ENCODE results near the gene CWF19L1.
"Not testable (repeated sequence)": the region's sequence is repeated elsewhere in the genome, so short reads cannot be mapped to it uniquely, and the experiment has no call there.

The CWF19L1 gene

GRCh38 chr10:100287756-100288155 lies 20.3 kb upstream of the CWF19L1 start:
- Histone ChIP-seq H3F3A (ENCODE audit: control insufficient read depth, insufficient read depth) (no peaks in the 10 kb centered on the region), H3K4me2 (ENCODE audit: low read length) (no peak overlapping the region), H4K20me1 (ENCODE audit: control insufficient read depth, insufficient read depth, low read depth, low read length) (no peaks in the 10 kb centered on the region), H3K9me3 (ENCODE audit: control insufficient read depth, insufficient read depth, low read length) (no peaks in the 10 kb centered on the region), H3K27me3 (ENCODE audit: control insufficient read depth, low read length) (peaks cover 5% of the 10 kb centered on the region; the same call in 1 of the 2 replicates), H3K4me3 (ENCODE audit: low read length) (no peak overlapping the region), H3K27ac (ENCODE audit: low read depth, low read length) (no peak overlapping the region), H3K4me1 (ENCODE audit: control insufficient read depth, low read length) (peaks cover 34% of the 10 kb centered on the region), H3K9me2 (replicated peaks; ENCODE audit: control insufficient read depth, low read length) (no peaks in the 10 kb centered on the region), H3K36me3 (ENCODE audit: control insufficient read depth, low read length) (peaks cover 22% of the 10 kb centered on the region), H3K79me2 (ENCODE audit: control insufficient read depth, low read length) (peaks cover 40% of the 10 kb centered on the region)
- TF ChIP-seq, protein P1, sequence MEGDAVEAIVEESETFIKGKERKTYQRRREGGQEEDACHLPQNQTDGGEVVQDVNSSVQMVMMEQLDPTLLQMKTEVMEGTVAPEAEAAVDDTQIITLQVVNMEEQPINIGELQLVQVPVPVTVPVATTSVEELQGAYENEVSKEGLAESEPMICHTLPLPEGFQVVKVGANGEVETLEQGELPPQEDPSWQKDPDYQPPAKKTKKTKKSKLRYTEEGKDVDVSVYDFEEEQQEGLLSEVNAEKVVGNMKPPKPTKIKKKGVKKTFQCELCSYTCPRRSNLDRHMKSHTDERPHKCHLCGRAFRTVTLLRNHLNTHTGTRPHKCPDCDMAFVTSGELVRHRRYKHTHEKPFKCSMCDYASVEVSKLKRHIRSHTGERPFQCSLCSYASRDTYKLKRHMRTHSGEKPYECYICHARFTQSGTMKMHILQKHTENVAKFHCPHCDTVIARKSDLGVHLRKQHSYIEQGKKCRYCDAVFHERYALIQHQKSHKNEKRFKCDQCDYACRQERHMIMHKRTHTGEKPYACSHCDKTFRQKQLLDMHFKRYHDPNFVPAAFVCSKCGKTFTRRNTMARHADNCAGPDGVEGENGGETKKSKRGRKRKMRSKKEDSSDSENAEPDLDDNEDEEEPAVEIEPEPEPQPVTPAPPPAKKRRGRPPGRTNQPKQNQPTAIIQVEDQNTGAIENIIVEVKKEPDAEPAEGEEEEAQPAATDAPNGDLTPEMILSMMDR (IDR thresholded peaks at IDR 0.05; ENCODE audit: low read depth, low read length, poor library complexity, severe bottlenecking), result no peak
- TF ChIP-seq EZH2phosphoT487 (IDR thresholded peaks at IDR 0.05; ENCODE audit: borderline replicate concordance, low read length), result no peak

GRCh38 chr10:100286051-100287033 lies 18.9 kb upstream of the CWF19L1 start, which contains the start of gene BLOC1S2:
BLOC1S2 (minus strand) TSS chr10:100286680; CDS start chr10:100286659, 21 bp downstream.
- 0 out of 2 replicates have a peak, but pooled peaks cover 5% of the 10 kb centered on the region for H3K27me3 ChIP-seq (ENCODE audit: control insufficient read depth, low read length)

GRCh38 chr10:100285326-100285725 lies 17.9 kb upstream of the CWF19L1 start:
- Histone ChIP-seq H3K27ac (ENCODE audit: low read depth, low read length) (peak overlapping the region; percentile 59), H3K4me3 (ENCODE audit: low read length) (peak overlapping the region; percentile 100), H3K36me3 (ENCODE audit: control insufficient read depth, low read length) (peaks cover 41% of the 10 kb centered on the region), H3K4me1 (ENCODE audit: control insufficient read depth, low read length) (peaks cover 34% of the 10 kb centered on the region), H3K79me2 (ENCODE audit: control insufficient read depth, low read length) (peaks cover 51% of the 10 kb centered on the region), H3K4me2 (ENCODE audit: low read length) (peak overlapping the region; percentile 98)
- H3K9me2 ChIP-seq (replicated peaks; ENCODE audit: control insufficient read depth, low read length); H3F3A ChIP-seq (ENCODE audit: control insufficient read depth, insufficient read depth); H4K20me1 ChIP-seq (ENCODE audit: control insufficient read depth, insufficient read depth, low read depth, low read length); H3K27me3 ChIP-seq (ENCODE audit: control insufficient read depth, low read length); H3K9me3 ChIP-seq (ENCODE audit: control insufficient read depth, insufficient read depth, low read length): not testable (repeated sequence)

More at GRCh38 chr10:100286051-100287033, 18.9 kb upstream of the CWF19L1 start, which contains the start of gene BLOC1S2:
- peak within 1 kb of the TSS; percentile 59 for H3K27ac ChIP-seq (ENCODE audit: low read depth, low read length)
- H4K20me1 ChIP-seq (ENCODE audit: control insufficient read depth, insufficient read depth, low read depth, low read length), result no peaks in the 10 kb centered on the region
- no peaks in the 10 kb centered on the region for H3F3A ChIP-seq (ENCODE audit: control insufficient read depth, insufficient read depth)
- peaks cover 34% of the 10 kb centered on the region for H3K4me1 ChIP-seq (ENCODE audit: control insufficient read depth, low read length)
- TF ChIP-seq EZH2phosphoT487 (IDR thresholded peaks at IDR 0.05; ENCODE audit: borderline replicate concordance, low read length), result no peak
- TF ChIP-seq, protein P1 (IDR thresholded peaks at IDR 0.05; ENCODE audit: low read depth, low read length, poor library complexity, severe bottlenecking), result no peak
- H3K9me2 ChIP-seq (replicated peaks; ENCODE audit: control insufficient read depth, low read length), result no peaks in the 10 kb centered on the region
- peaks cover 51% of the 10 kb centered on the region for H3K79me2 ChIP-seq (ENCODE audit: control insufficient read depth, low read length)
- H3K36me3 ChIP-seq (ENCODE audit: control insufficient read depth, low read length), result peaks cover 33% of the 10 kb centered on the region
- H3K4me3 ChIP-seq (ENCODE audit: low read length), result peak within 1 kb of the TSS; percentile 100
- no peaks in the 10 kb centered on the region for H3K9me3 ChIP-seq (ENCODE audit: control insufficient read depth, insufficient read depth, low read length)
- H3K4me2 ChIP-seq (ENCODE audit: low read length), result peak within 1 kb of the TSS; percentile 98

DNA sequence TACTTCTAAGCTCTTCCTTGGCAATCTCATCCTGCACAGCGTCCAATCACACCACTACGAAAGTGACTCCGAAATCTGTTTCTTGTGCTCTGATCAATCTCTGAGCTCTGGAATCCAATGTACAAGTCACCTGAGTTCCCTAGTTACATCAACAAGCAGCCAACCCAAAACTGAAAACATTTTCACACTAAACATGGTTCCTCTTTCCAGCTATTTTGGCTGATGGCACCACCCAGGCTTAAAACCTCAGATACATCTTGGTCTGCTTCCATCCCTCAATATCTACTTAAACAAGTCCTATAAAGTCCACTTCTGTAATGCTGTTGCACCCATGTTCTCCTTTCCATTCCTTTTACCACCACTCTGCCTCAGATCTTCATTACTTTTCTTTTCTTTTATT lies 15.5 kb upstream of the CWF19L1 start:
- H3K4me2 ChIP-seq (ENCODE audit: low read length), result no peak overlapping the region
- peaks cover 34% of the 10 kb centered on the region for H3K4me1 ChIP-seq (ENCODE audit: control insufficient read depth, low read length)
- no peaks in the 10 kb centered on the region for H3K9me3 ChIP-seq (ENCODE audit: control insufficient read depth, insufficient read depth, low read length)
- no peaks in the 10 kb centered on the region for H3K27me3 ChIP-seq (ENCODE audit: control insufficient read depth, low read length)
- H3K79me2 ChIP-seq (ENCODE audit: control insufficient read depth, low read length), result peaks cover 51% of the 10 kb centered on the region
- TF ChIP-seq, protein P1 (IDR thresholded peaks at IDR 0.05; ENCODE audit: low read depth, low read length, poor library complexity, severe bottlenecking), result no peak
- no peak for TF ChIP-seq EZH2phosphoT487 (IDR thresholded peaks at IDR 0.05; ENCODE audit: borderline replicate concordance, low read length)
- H3F3A ChIP-seq (ENCODE audit: control insufficient read depth, insufficient read depth), result no peaks in the 10 kb centered on the region
- peaks cover 57% of the 10 kb centered on the region for H3K36me3 ChIP-seq (ENCODE audit: control insufficient read depth, low read length)
- no peak overlapping the region for H3K27ac ChIP-seq (ENCODE audit: low read depth, low read length)
- H4K20me1 ChIP-seq (ENCODE audit: control insufficient read depth, insufficient read depth, low read depth, low read length), result no peaks in the 10 kb centered on the region
- H3K4me3 ChIP-seq (ENCODE audit: low read length), result no peak overlapping the region
- H3K9me2 ChIP-seq (replicated peaks; ENCODE audit: control insufficient read depth, low read length), result no peaks in the 10 kb centered on the region

DNA sequence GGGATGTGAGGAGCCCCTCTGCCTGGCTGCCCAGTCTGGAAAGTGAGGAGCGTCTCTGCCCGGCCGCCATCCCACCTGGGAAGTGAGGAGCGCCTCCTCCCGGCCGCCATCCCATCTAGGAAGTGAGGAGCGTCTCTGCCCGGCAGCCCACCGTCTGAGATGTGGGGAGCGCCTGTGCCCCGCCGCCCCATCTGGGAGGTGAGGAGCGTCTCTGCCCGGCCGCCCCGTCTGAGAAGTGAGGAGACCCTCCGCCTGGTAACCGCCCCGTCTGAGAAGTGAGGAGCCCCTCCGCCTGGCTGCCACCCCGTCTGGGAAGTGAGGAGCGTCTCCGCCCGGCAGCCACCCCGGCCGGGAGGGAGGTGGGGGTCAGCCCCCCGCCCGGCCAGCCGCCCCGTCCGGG lies 9.5 kb upstream of the CWF19L1 start:
- Histone ChIP-seq H3F3A (ENCODE audit: control insufficient read depth, insufficient read depth) (peaks cover 13% of the 10 kb centered on the region; the same call in 1 of the 2 replicates), H3K36me3 (ENCODE audit: control insufficient read depth, low read length) (peaks cover 47% of the 10 kb centered on the region)
- not testable (repeated sequence) for H3K9me2 ChIP-seq (replicated peaks; ENCODE audit: control insufficient read depth, low read length); H4K20me1 ChIP-seq (ENCODE audit: control insufficient read depth, insufficient read depth, low read depth, low read length); H3K27me3 ChIP-seq (ENCODE audit: control insufficient read depth, low read length); H3K4me3 ChIP-seq (ENCODE audit: low read length); H3K79me2 ChIP-seq (ENCODE audit: control insufficient read depth, low read length); H3K27ac ChIP-seq (ENCODE audit: low read depth, low read length); H3K4me1 ChIP-seq (ENCODE audit: control insufficient read depth, low read length); H3K9me3 ChIP-seq (ENCODE audit: control insufficient read depth, insufficient read depth, low read length); H3K4me2 ChIP-seq (ENCODE audit: low read length)

Data from DOHH2 (cell line).